Neutrophil (primary cell): ENCODE results near the gene PRPF19.
A peak's percentile ranks its signal among the peaks of the same experiment; 100 is the strongest.

Experiments used
- H3K27ac ChIP-seq: fragments of 200-600 bp; sonication (generic); 2 replicates; pipeline ENCODE4 v1.5.1; 2016; ENCODE audit warnings: mild to moderate bottlenecking, moderate library complexity
- H3K27me3 ChIP-seq: fragments of 200-600 bp; sonication (generic); 2 replicates; pipeline ENCODE4 v1.6.0; 2016; ENCODE audit warnings: mild to moderate bottlenecking
- H3K36me3 ChIP-seq: fragments of 200-600 bp; sonication (generic); 2 replicates; pipeline ENCODE4 v1.5.1; 2017
- H3K4me1 ChIP-seq, 2 experiments: fragments of 200-600 bp in 1 of 2; sonication (generic) in 1 of 2; 1 replicate in 1 of 2; 2 replicates in 1 of 2; pipeline versions ENCODE4 v1.5.1 to v1.6.1; 2013 to 2016; ENCODE audit warnings: low read depth in 1 of 2, low read length in 1 of 2, mild to moderate bottlenecking in 1 of 2, moderate library complexity in 1 of 2; ENCODE audit not compliant: control insufficient read depth in 1 of 2, insufficient read depth in 1 of 2
- H3K4me3 ChIP-seq, 2 experiments: fragments of 200-600 bp in 1 of 2; sonication (generic) in 1 of 2; 1 replicate in 1 of 2; 2 replicates in 1 of 2; pipeline ENCODE4 v1.5.1; 2013 to 2016; ENCODE audit warnings: low read depth in 1 of 2, low read length in 1 of 2, mild to moderate bottlenecking in 1 of 2, moderate library complexity in 1 of 2
- H3K9me3 ChIP-seq: fragments of 200-600 bp; sonication (generic); 2 replicates; pipeline ENCODE4 v1.5.1; 2016
- TF ChIP-seq, protein P1 (sequence below): fragments of 200-600 bp; sonication (generic); IDR thresholded peaks from 2 replicates; pipeline ENCODE4 v1.5.1; 2016; ENCODE audit warnings: antibody characterized with exemption

PRPF19 gene

GRCh38 chr11:60951904-60952741 lies 45.7 kb upstream of the PRPF19 start, which contains the start of gene SLC15A3:
Gene SLC15A3 (minus strand): TSS chr11:60952176. CDS start chr11:60951551, 625 bp downstream.
- Histone ChIP-seq H3K27me3 (peaks cover 37% of the 10 kb centered on the region), H3K36me3 (peaks cover 19% of the 10 kb centered on the region), H3K27ac (peak within 1 kb of the TSS; percentile 99), H3K4me3 (peak within 1 kb of the TSS; percentile 73 to 84), H3K9me3 (no peaks in the 10 kb centered on the region), H3K4me1 (peaks cover 71 to 72% of the 10 kb centered on the region in 2 experiments)
- TF ChIP-seq, protein P1, sequence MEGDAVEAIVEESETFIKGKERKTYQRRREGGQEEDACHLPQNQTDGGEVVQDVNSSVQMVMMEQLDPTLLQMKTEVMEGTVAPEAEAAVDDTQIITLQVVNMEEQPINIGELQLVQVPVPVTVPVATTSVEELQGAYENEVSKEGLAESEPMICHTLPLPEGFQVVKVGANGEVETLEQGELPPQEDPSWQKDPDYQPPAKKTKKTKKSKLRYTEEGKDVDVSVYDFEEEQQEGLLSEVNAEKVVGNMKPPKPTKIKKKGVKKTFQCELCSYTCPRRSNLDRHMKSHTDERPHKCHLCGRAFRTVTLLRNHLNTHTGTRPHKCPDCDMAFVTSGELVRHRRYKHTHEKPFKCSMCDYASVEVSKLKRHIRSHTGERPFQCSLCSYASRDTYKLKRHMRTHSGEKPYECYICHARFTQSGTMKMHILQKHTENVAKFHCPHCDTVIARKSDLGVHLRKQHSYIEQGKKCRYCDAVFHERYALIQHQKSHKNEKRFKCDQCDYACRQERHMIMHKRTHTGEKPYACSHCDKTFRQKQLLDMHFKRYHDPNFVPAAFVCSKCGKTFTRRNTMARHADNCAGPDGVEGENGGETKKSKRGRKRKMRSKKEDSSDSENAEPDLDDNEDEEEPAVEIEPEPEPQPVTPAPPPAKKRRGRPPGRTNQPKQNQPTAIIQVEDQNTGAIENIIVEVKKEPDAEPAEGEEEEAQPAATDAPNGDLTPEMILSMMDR: peak; percentile 36

- Histone ChIP-seq H3K27me3 (peaks cover 32% of the 10 kb centered on the region), H3K36me3 (peaks cover 25% of the 10 kb centered on the region), H3K27ac (peak overlapping the region; percentile 99), H3K4me3 (peak overlapping the region; percentile 73 to 84), H3K9me3 (no peaks in the 10 kb centered on the region), H3K4me1 (peaks cover 71 to 72% of the 10 kb centered on the region in 2 experiments)
- TF ChIP-seq, protein P1: no peak
Observed at GRCh38 chr11:60951606-60951903, 45.2 kb upstream of the PRPF19 start.

- peak overlapping the region; percentile 73 to 84 for H3K4me3 ChIP-seq
- H3K27ac ChIP-seq: peak overlapping the region; percentile 99
- H3K9me3 ChIP-seq: no peaks in the 10 kb centered on the region
- H3K27me3 ChIP-seq: peaks cover 27% of the 10 kb centered on the region
- TF ChIP-seq, protein P1: no peak
- peaks cover 67 to 73% of the 10 kb centered on the region in 2 experiments for H3K4me1 ChIP-seq
- H3K36me3 ChIP-seq: peaks cover 30% of the 10 kb centered on the region
Observed at GRCh38 chr11:60950933-60951605, 44.7 kb upstream of the PRPF19 start.

DNA sequence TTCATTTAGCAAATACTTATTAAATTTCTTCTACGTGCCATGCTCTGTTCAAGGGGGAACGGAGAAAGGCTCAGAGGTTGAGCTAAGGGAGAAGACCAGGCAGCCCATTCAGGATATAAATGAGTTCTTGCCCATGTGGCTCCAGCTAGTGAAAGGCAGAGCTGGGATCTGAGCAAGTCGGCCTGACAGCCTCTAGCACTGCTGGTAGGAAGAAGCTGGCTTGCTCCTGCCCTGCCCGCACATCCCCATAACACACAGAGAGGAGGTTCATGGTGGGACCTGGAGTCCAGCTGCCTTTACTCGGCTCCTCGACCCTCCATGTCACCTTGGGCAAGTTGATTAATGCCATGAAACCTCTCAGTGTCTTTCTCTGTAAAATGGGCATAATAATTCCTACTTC lies 43.6 kb upstream of the PRPF19 start:
- Histone ChIP-seq H3K36me3 (peaks cover 40% of the 10 kb centered on the region), H3K4me1 (peaks cover 58 to 70% of the 10 kb centered on the region in 2 experiments), H3K4me3 (peak overlapping the region; percentile 73 to 84), H3K27ac (peak overlapping the region; percentile 44), H3K9me3 (no peaks in the 10 kb centered on the region), H3K27me3 (peaks cover 27% of the 10 kb centered on the region)
- TF ChIP-seq, protein P1: no peak

GRCh38 chr11:60948250-60948649 lies 41.9 kb upstream of the PRPF19 start:
- Histone ChIP-seq H3K4me3 (peak overlapping the region in 1 of 2 experiments; percentile 73), H3K9me3 (no peaks in the 10 kb centered on the region), H3K36me3 (peaks cover 58% of the 10 kb centered on the region), H3K4me1 (peaks cover 43 to 57% of the 10 kb centered on the region in 2 experiments), H3K27me3 (peaks cover 32% of the 10 kb centered on the region), H3K27ac (no peak overlapping the region)
- TF ChIP-seq, protein P1: no peak
